Heart left ventricle (tissue), 16 donors: Measurements from ENCODE around the gene PACRG. TPM values are rescaled to one million over a fixed set of nuclear protein-coding genes. Genes with fewer than 3 reads are reported as not detected.
A peak's percentile ranks its signal among the peaks of the same experiment; 100 is the strongest.

Source experiments
- ATAC-seq, 4 donors: fragments of 200-7000 bp; cut with Tn5 transposase; one replicate each; pipeline ENCODE4 v1.9.1; 2020 to 2022; ENCODE audit warnings: moderate library complexity in 4 of 4, mild to moderate bottlenecking in 3 of 4, moderate number of reproducible peaks in 1 of 4
- DNase-seq, 5 donors: peaks; one replicate each; pipeline ENCODE4 v3.0.0-alpha.2; 2020
- H3K27ac ChIP-seq, 12 donors: fragments of 200-600 bp; sonication (generic) in 4 of 12; one replicate each; pipeline versions ENCODE4 v1.5.0 to v1.8.0; 2016 to 2022; ENCODE audit warnings: mild to moderate bottlenecking in 2 of 12
- H3K27me3 ChIP-seq, 9 donors: fragments of 200-600 bp; sonication (generic) in 2 of 9; one replicate each; pipeline versions ENCODE4 v1.5.1 to v1.8.0; 2016 to 2022; ENCODE audit warnings: mild to moderate bottlenecking in 3 of 9
- H3K36me3 ChIP-seq, 9 donors: fragments of 200-600 bp; sonication (generic) in 2 of 9; one replicate each; pipeline versions ENCODE4 v1.5.0 to v1.8.0; 2018 to 2022; ENCODE audit warnings: mild to moderate bottlenecking in 2 of 9
- H3K4me1 ChIP-seq, 12 donors: fragments of 200-600 bp; sonication (generic) in 4 of 12; one replicate each; pipeline versions ENCODE4 v1.5.0 to v1.8.0; 2016 to 2022; ENCODE audit warnings: mild to moderate bottlenecking in 3 of 12
- H3K4me3 ChIP-seq, 12 donors: fragments of 200-600 bp; sonication (generic) in 4 of 12; one replicate each; pipeline versions ENCODE4 v1.5.0 to v1.8.0; 2017 to 2022; ENCODE audit warnings: mild to moderate bottlenecking in 9 of 12, moderate library complexity in 4 of 12
- H3K9me3 ChIP-seq, 12 donors: fragments of 200-600 bp; sonication (generic) in 4 of 12; one replicate each; pipeline versions ENCODE4 v1.5.0 to v1.8.0; 2016 to 2022; ENCODE audit warnings: mild to moderate bottlenecking in 1 of 12
- POLR2A ChIP-seq, 2 donors: fragments of 450-650 bp; IDR thresholded peaks; one replicate each; pipeline ENCODE4 v1.6.1; 2017; ENCODE audit warnings: antibody characterized with exemption in 2 of 2, mild to moderate bottlenecking in 2 of 2, moderate library complexity in 2 of 2
- WGBS, 4 donors: extraction: QIAGEN DNeasy Blood & Tissue Kit in 2 of 4; methylation state at CpG; one replicate each; pipeline versions ENCODE4 v1.1.5 to v1.1.7; 2013 to 2018; 5-methylcytosine and 5-hydroxymethylcytosine counted together
- intact Hi-C, 10 donors: fragments of 100-400 bp; cut with DNase I; formaldehyde crosslinking; loops; one replicate each; pipeline versions ENCODE4 v1.11.1 to v1.14.2; 2022
- polyA plus RNA-seq, 2 donors: library from polyadenylated mRNA; stranded (reverse); fragments of 200-250 nt; gene quantifications; one replicate each; pipeline ENCODE4 v1.2.3, GENCODE V29; 2013
- total RNA-seq, 9 donors: library from RNA; depleted of rRNA in 2 of 9; stranded (reverse); fragments of >200 nt in 2 of 9; fragmentation: NEBNext Ultra II Directional in 3 of 9; extraction: Animal tissue kit (Norgen Biotek cat#: 25700) in 3 of 9; gene quantifications; one replicate each; pipeline versions ENCODE4 v1.1.0 to v1.2.4, GENCODE V29; 2016 to 2023
- TF ChIP-seq, protein P1 (sequence below), 12 donors: fragments of 200-600 bp; sonication (generic) in 4 of 12; IDR thresholded peaks; one replicate each; pipeline versions ENCODE4 v1.5.0 to v1.8.0; 2018 to 2022; ENCODE audit warnings: antibody characterized with exemption in 12 of 12, mild to moderate bottlenecking in 5 of 12
- donor health status: ischemic (EF 13 %, LVEDD 7.1; RV severe dilation, severe dysfunction).
- donor health status: healthy with polysubstance abuse.
- donor health status: DM: no; HTN: yes; CAD: no.
- donor health status: DM: no; HTN: no; CAD: no.
- donor health status: ischemic (EF 25% LVEDD 6.9; RV normal size, moderate dysfunction).
- donor health status: ischemic (EF 25% LVEDD 5.7; RV mildly dilated, moderate dysfunction).
- donor health status: healthy.
- donor health status: DM: yes; HTN: yes; CAD: no.
- donor health status: ischemic (EF 35%, LVEDD 5.7; RV mildly dilated, moderate dysfunction).
- donor health status: nonischemic (EF 11% LVEDD 7.7; RV severe dilation, severe dysfunction).
- donor health status: DM: yes; HTN: yes; CAD: no.
- donor health status: PGD.
- donor health status: ischemic (EF 29% LVEDD 5.4; RV normal size, mild dysfunction).
- donor health status: nonischemic (EF 23%, LVEDD 6.1; RV moderate dilation, normal function).

The PACRG gene
- total and polyA plus RNA-seq, 11 donors, result 2.0 to 83.3 (median 11.8) TPM

DNA sequence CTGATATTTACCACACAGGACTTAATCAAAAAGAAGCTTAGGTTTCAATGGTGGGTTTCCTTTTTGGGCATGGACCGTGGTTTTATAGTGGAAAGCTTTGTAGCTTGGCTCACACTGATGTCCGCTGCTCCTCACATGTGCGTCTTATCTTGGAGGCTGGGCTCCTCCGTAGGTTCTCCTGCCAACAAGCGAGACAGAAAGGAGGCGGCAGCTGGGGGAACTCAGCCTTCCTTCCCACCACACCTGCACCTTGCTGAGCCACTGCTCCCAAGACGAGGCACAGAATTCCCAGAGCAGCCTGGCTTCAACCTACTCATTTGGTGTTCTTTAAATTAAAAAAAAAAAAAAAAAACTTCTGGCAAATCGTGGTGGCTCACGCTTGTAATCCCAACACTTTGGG is 451.3 kb downstream of the PACRG start:
- no peak for ATAC-seq
- intact Hi-C loops, result loop anchor here in 4 of 10 donors (10.0 kb wide), 1 partner anchor 1746 kb away; no protein-coding TSS in a partner anchor

DNA sequence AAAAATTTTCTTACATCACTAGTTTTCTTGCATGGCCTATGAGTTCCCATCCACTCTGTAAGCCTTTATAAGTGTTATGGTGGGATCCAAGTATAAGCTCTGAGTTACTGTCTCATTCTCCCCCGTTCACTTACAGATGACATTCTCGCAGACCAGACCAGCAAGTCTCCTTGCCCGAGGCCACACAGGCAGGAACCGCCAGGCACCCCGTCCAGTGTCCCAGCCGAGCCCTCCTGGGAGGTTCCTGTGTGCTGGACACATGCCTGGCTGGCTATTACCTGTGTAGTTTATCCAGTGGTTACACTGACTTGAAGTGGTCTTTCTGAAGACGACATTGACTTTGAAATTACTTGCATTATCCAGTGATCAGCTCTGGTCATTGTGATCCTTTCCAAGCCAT is 451.9 kb downstream of the PACRG start:
- no peaks in the 10 kb centered on the region for H3K9me3 ChIP-seq
- no peak overlapping the region for H3K4me3 ChIP-seq
- DNase-seq (no peak), ATAC-seq (no peak)
- H3K4me1 ChIP-seq, result peaks cover 0 to 29% (median 13%) of the 10 kb centered on the region in 12 donors
- H3K27ac ChIP-seq, result no peak overlapping the region
- no peaks in the 10 kb centered on the region for H3K27me3 ChIP-seq
- WGBS, 4 donors, result 85 to 96% (median 94%) methylated on average over 7 of the region's 7 CpGs
- no peaks in the 10 kb centered on the region for H3K36me3 ChIP-seq
- TF ChIP-seq, protein P1, sequence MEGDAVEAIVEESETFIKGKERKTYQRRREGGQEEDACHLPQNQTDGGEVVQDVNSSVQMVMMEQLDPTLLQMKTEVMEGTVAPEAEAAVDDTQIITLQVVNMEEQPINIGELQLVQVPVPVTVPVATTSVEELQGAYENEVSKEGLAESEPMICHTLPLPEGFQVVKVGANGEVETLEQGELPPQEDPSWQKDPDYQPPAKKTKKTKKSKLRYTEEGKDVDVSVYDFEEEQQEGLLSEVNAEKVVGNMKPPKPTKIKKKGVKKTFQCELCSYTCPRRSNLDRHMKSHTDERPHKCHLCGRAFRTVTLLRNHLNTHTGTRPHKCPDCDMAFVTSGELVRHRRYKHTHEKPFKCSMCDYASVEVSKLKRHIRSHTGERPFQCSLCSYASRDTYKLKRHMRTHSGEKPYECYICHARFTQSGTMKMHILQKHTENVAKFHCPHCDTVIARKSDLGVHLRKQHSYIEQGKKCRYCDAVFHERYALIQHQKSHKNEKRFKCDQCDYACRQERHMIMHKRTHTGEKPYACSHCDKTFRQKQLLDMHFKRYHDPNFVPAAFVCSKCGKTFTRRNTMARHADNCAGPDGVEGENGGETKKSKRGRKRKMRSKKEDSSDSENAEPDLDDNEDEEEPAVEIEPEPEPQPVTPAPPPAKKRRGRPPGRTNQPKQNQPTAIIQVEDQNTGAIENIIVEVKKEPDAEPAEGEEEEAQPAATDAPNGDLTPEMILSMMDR (IDR thresholded peaks at IDR 0.05), result no peak
- TF ChIP-seq POLR2A (IDR thresholded peaks at IDR 0.05), result no peak
- intact Hi-C loops, result loop anchor here (2.0 to 10.0 kb wide), 22 partner anchors 155 to 1748 kb away; partner anchors contain the start of gene QKI (in 5 of the 10)

More for the DNA sequence above, 451.3 kb downstream of the PACRG start:
- Histone ChIP-seq H3K4me1 (peaks cover 0 to 26% (median 12%) of the 10 kb centered on the region in 12 donors), H3K27ac (no peak overlapping the region), H3K9me3 (no peaks in the 10 kb centered on the region), H3K4me3 (no peak overlapping the region), H3K27me3 (no peaks in the 10 kb centered on the region), H3K36me3 (no peaks in the 10 kb centered on the region)
- TF ChIP-seq, protein P1 (IDR thresholded peaks at IDR 0.05), result no peak
- no peak for TF ChIP-seq POLR2A (IDR thresholded peaks at IDR 0.05)
- no peak for DNase-seq
- 73 to 78% (median 76%) methylated on average over 9 of the region's 9 CpGs for WGBS, 4 donors

DNA sequence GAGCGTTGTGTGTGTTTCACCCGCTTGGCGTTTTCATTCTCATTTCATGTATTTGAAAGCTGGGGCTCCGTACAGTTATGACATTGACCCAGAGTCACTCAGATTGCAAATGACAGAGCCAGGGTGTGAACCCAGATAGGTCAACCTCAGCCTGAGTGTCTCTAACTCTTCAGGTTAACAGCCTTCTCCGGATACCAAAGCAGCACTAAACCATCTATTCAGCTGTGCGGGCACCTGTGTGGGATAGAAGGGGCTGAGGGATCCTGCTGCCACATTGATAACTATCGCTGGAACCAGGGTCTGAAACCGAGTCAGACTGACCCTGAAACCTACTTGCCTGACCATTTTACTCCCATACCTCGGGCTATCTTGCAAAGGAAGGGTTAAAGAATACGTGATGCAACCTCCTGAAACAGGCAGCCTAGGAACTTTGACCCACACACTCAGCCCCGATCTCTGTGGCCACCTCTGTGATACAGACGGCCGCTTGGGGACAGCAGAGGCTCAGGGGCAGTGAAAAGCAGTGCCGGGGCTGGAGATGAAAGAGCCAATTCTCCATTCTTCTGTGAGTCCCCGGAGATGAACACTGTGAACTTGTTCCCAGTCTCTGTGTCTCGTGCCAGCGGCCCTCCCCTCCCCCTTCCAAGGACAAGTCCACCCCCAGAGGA is 453.2 kb downstream of the PACRG start:
- Histone ChIP-seq H3K27ac (peak overlapping the region in 5 of 12 donors; percentile 28 to 56 (median 40)), H3K9me3 (no peaks in the 10 kb centered on the region), H3K36me3 (no peaks in the 10 kb centered on the region), H3K27me3 (no peaks in the 10 kb centered on the region), H3K4me3 (peak overlapping the region in 6 of 12 donors; percentile 13 to 33 (median 16)), H3K4me1 (peaks cover 0 to 29% (median 13%) of the 10 kb centered on the region in 12 donors)
- intact Hi-C loops, result loop anchor here (2.0 to 10.0 kb wide), 22 partner anchors 154 to 1746 kb away; partner anchors contain the start of gene QKI (in 5 of the 10)
- WGBS, 4 donors, result 36 to 39% (median 37%) methylated on average over 17 of the region's 17 CpGs
- TF ChIP-seq POLR2A (IDR thresholded peaks at IDR 0.05), result no peak
- TF ChIP-seq, protein P1 (IDR thresholded peaks at IDR 0.05), result peak; percentile 75 to 94 (median 90)
- ATAC-seq, result peak; percentile 93 to 97 (median 96)
- peak; percentile 80 to 87 (median 84) for DNase-seq

DNA sequence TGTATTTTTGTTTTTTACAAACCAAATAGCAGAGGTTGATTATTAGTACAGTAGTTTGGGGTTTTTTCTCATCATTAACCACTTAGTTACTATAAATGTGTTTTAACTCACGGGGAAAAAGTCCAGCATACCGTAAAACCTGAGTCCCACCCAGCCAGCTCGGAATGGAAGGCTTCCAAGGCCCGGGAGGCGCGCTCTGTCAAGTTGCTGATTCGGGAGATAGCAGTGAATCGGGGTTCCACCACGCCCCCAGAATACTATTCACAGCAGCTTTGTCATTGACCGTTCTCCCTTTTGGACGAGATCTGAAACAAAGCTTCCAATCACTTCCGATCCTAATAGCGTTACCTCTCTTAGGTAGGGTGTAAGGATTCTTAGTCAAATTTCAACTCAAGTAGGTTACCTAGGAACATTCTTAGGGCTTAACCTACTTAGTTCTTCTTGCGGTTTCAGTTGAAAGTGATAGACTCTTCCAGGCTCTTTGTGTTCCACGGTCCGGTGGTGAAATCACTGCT is 453.9 kb downstream of the PACRG start:
- Histone ChIP-seq H3K36me3 (no peaks in the 10 kb centered on the region), H3K27me3 (no peaks in the 10 kb centered on the region), H3K4me1 (peaks cover 0 to 29% (median 13%) of the 10 kb centered on the region in 12 donors), H3K4me3 (peak overlapping the region in 6 of 12 donors; percentile 13 to 33 (median 16)), H3K9me3 (no peaks in the 10 kb centered on the region), H3K27ac (peak overlapping the region in 6 of 12 donors; percentile 3 to 56 (median 36))
- intact Hi-C loops, result loop anchor here (2.0 to 10.0 kb wide), 22 partner anchors 153 to 1746 kb away; partner anchors contain the start of gene QKI (in 5 of the 10)
- DNase-seq (no peak), ATAC-seq (no peak)
- WGBS, 4 donors, result 63 to 73% (median 68%) methylated on average over 16 of the region's 16 CpGs
- TF ChIP-seq, protein P1 (IDR thresholded peaks at IDR 0.05), result no peak
- no peak for TF ChIP-seq POLR2A (IDR thresholded peaks at IDR 0.05)
